GM11168 (cell line): ENCODE data around the gene GTF2E1.
"Not testable (repeated sequence)": the region's sequence is repeated elsewhere in the genome, so short reads cannot be mapped to it uniquely, and the experiment has no call there.

Source experiments
- in situ Hi-C: fragments of 300-500 bp; cut with MboI; formaldehyde crosslinking; loops from one replicate; pipeline ENCODE4 v1.12.0; 2022; ENCODE audit warnings: low sequenced_read_pairs; ENCODE audit not compliant: unreplicated experiment

The GTF2E1 gene

DNA sequence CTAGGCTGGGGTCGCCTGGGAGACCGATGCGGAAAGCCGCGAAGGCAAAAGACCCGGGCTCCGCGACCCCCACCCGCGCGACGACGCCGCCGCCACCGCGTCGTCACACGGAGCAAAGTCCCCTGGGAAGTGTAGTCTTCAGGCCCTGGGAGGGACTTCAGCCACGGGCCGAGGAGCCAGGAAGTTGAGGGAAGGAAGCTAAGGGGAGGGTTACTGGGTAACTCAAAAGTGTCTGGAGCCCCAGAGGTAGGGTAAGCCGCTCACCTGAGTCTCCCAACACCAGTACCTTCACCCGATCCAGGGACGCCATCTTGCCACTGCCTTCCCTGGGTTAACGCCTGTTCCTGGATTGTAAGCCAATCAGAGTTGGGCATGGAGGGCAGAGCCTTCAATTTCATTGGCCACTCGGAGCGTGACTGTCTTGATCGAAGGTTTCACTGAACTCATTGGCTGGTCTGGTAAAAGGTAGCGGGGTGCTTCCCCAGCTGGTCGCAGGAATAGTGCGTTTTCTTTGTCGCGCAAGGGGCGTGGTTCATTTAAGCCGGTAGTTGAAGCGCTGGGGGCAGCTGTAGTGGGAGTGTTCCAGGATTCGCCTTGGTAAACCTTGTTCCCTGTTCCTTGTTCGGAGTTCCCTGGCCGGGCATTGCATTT is at the start of gene GTF2E1, which contains the start of gene RABL3:
Gene GTF2E1 (plus strand): TSS at position 547 of the 651 bp plus-strand sequence. CDS start 7,809 bp downstream, outside the sequence.
Gene RABL3 (minus strand): TSS at position 319 of the 651 bp plus-strand sequence. CDS start 9 bp downstream, at position 310.
- in situ Hi-C loops: loop anchor here (5.0 kb wide), 1 partner anchor 50 kb away; no protein-coding TSS in a partner anchor

DNA sequence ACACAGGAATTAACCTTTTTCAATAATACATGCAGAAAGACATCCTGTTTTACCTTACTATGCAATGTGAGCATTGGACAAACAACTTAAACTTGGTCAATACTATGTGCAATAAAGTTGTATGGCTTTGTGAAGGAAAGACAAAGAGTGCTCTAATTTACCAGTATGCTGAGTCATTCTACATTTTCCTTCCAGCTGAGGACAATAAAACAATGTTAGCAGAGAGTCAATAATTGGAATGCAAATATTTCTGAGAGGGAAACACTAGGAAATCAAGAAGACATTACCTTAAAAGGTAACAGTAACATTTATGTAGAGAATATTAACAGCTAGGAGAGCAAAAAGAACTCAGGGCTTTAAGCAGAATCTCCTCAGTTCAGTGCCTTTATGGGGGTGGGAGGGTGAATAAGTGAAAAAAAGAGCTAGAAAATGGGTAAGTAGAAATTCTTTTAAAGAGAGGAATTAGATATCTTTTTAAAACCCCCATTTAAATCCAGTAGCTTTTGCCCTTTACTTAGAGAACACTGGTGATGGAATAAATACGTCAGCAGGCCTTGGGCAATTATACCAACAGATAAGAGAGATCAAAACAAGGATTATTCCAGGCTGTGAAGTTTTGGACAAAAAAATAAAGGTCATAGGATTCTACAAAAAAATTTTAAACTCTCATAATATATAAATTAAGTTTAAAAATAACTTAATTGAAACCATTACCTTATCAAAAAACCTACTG is 48.9 kb upstream of the GTF2E1 start:
- in situ Hi-C loops: no loop called here

DNA sequence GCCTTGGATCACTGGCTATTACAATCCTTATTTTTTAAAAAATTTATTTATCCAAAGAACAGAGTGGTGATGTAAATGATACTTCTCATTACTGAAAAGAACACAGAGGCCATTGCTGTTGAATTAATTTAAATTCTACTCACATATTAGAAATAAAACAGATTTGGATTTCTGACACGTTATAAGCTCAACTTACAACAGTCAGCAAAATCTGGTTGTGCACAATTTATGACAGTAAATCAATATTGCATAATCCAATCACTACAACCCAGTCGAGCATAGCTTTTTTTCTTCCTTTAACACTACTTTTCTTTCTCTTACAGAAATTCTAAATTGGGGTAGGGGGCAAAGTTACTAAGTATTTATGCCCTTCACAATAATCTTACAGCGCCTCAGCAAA is 43.2 kb upstream of the GTF2E1 start:
- in situ Hi-C loops: no loop called here

DNA sequence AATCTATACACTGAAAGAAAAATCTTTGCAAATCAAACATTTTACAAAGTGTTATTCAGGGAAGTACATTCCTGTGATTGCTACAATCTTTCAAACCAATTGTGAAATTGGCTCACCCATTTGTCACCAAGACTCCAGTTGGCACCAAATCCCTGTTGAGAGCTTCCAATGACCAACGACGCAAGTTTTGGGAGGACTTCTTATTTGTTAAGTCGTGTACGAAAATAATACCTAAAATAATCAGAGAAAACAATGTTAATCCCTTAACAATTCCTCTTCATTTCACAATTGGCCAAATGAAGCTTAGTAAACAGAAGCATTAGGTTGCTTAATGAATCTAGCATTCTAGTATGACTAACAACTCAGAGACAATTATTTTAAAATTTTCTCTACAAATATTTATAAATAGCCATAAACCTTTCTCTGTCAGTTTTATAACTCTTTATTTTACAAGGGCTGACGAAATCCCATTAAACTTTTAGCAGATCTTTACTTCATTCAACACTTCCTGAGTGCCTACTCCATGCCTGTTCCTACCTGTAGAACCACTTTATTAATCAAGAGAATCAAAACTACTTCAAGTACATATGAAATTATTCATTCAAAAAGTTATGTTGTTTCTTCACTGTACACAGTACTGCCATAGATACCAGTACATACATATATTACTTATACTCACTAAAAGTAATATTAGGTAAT is 36.5 kb upstream of the GTF2E1 start:
- in situ Hi-C loops: loop anchor here (5.0 kb wide), 1 partner anchor 44 kb away; no protein-coding TSS in a partner anchor

DNA sequence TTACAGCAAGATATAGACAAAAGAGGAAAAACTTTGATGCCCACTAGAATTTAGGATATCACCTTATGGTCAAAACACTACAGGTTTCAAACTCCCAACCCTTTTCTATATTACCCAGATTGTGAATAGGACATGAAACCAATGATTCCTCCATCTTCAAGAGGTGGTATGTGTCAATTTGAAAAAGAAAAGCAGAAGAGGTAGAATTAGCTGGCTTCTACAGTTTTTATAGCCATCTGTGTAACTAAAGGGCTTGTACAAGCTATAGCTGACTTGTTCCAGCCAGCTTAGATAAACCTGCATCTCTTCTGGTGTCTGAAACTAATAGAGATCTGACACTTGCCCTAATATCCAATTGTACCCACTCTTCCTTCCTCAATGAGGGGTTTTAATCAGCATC is 35.6 kb upstream of the GTF2E1 start:
- in situ Hi-C loops: loop anchor here (5.0 kb wide), 1 partner anchor 45 kb away; no protein-coding TSS in a partner anchor

DNA sequence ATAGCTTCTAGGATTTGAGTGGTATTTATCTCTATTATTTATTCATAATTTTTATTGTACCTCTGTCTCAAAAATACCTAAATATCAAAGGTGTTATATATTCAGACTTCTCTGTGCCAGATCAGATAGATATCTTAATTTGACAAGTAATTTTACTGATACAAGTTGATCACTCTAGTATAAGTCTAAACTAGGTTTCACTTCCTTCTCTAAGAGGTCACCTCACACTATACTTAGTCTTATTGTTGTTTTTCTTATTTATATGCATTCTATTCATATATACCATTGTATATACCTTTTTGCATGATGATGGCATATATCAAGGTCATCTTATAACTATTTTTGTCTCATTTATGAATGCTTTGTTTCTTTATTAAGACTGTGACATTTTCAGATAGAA is 34.1 kb upstream of the GTF2E1 start:
- in situ Hi-C loops: loop anchor here (5.0 kb wide), 1 partner anchor 46 kb away; no protein-coding TSS in a partner anchor

DNA sequence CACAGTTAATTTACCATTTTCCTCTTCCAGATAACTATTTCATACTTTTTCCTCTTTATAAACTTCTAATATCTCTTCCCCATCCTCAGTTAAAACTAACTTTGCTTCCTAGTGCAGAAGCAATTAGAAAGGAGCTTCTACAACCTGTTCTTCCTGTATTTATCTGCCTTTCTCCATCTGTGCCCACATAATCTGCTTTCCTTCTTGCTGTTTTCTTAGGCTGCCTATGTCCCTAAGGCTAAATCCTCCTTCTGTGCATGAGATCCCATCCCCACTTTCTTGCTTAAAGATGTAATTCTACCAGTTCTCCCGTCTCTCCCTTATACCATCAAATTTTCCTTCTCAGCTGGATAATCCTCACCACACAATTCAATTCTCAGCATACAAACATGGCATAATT is 32.2 kb upstream of the GTF2E1 start:
- in situ Hi-C loops: no loop called here

DNA sequence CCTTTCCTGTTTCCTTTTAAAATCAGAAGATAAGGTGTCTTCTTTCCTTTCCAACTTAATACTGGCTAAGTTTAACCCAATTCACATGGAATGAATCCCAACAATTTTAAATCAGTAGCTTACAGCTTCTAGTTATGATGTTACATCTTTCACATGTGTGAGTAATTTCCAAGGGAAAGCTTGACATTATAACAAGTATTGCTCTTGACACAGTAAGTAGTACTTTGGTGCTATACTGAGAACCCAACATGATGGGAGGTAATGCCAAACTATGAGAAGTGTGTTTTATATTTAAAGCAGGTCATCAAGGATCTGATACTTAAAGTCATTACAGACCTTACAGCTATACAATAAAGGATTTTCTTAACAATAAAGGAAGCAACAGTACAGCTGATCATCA is 29.3 kb upstream of the GTF2E1 start:
- in situ Hi-C loops: no loop called here

DNA sequence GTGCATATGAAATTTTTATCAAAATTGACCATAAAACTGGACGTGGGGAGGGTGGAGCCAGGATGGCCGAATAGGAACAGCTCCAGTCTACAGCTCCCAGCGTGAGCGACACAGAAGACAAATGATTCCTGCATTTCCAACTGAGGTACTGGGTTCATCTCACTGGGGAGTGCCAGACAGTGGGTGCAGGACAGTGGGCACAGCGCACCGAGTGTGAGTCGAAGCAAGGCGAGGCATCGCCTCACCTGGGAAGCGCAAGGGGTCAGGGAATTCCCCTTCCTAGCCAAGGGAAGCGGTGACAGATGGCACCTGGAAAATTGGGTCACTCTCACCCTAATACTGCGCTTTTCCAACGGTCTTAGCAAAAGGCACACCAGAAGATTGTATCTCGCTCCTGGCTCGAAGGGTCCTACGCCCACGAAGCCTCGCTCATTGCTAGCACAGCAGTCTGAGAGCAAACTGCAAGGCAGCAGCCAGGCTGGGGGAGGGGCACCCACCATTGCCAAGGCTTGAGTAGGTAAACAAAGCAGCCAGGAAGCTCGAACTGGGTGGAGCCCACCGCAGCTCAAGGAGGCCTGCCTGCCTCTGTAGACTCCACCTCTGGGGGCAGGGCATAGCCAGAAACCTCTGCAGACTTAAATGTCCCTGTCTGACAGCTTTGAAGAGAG is 23.2 kb upstream of the GTF2E1 start:
- in situ Hi-C loops: not testable (repeated sequence)

DNA sequence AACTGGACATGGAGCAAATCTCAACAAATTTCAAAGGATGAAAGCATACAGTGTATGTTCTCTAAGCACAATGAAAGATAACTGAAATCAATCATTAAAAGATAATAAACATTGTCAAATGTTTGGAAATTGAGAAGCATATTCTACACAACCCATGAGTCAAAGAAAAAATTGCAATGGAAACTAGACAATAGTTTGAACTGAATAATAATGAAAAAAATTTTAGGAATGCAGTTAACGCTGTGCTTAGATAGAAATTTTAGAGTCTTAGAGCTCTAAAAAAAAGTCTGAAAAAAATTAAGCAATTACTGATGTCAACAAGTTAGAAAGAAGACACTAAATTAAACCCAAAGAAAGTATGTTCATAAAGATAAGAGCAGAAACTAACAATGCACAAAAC is 15.8 kb upstream of the GTF2E1 start:
- in situ Hi-C loops: no loop called here

DNA sequence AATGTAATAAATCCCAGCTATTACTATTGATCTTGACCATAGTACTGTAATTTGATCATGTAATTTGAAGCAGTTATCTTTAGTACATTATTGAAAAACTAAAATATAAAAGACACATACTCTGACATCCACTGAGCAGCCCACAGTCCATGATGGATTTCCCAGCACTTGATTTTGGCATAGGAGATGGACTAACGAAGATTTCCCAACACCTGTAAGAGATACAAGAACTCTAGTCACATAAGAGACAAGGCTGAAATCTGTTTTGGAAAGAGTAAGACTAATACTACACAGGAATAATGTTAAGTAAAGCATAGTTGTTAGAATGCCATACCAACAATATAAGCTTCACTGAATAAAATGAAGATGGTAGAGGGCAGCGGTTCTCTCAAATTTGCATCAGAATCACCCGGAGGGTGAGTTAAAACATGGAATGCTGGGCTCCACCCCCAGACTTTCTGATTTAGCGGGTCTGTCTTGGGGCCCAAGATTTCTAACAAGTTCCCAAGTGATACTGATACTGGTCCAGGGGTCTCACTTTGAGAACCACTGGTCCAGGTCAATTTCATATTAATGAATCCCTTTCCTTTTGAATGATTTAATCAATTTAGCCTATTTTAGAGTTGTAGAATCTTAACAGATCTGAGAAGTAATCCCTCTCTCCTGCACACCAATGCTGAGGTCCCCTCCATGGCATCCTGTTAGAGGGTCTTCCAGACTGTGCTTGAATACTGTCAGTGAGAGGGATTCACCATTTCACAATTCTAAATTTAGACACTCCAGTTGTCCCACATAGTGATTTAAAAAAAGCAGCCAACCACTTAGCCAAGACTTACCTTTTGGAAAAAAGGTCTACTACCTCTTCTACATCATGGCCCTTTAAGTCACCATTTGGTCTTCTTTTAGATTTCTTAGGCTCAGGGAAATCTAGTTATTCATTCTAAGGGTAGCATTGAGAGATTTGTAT is 11.7 kb upstream of the GTF2E1 start:
- in situ Hi-C loops: no loop called here

DNA sequence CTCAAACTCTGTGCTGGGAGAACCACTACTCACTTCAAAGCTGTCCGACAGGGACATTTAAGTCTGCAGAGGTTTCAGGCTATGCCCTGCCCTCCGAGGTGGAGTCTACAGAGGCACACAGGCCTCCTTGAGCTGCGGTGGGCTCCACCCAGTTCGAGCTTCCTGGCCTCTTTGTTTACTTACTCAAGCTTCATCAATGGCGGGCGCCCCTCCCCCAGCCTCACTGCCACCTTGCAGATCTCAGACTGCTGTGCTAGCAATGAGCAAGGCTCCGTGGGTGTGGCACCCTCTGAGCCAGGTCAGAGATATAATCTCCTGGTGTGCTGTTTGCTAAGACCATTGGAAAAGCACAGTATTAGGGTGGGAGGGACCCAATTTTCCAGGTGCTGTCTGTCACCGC is 4.5 kb upstream of the GTF2E1 start:
- in situ Hi-C loops: not testable (repeated sequence)

DNA sequence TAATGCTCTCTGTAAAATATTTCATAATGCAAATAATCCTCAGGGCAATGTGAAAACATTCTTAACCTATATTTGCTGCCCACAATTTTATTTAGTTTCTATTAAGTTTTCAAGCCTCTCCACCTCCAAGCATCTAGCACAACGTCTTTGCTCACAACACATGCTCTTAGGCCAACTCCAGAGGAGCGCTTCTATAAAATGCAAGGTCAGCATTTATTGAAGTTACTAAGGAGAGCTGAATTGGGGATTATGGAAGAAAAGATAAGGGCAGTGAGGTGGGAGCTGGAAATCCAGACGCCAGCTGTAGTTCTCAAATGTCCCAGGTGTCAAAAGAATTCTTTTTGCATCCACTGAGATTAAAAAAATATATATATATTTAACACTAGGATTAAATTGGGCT is 1.2 kb upstream of the GTF2E1 start:
- in situ Hi-C loops: loop anchor here (5.0 kb wide), 1 partner anchor 51 kb away; no protein-coding TSS in a partner anchor

DNA sequence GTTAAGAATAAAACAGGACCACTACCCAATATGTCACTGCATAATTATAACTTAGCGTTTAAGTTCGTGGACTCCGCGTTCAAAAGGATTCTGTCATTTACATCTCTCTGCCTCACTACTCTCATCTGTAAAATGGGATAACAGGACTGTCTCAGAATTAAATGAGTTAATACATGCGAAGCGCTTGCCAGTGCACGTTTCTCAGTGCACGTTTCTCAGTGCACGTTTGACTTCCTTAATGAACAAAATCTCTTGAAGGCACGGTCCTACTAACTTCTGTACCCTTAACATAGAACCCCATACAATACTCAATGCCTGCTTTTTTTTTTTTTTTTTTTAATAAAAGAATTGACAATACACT is 727 bp upstream of the GTF2E1 start:
- in situ Hi-C loops: loop anchor here (5.0 kb wide), 1 partner anchor 50 kb away; no protein-coding TSS in a partner anchor

DNA sequence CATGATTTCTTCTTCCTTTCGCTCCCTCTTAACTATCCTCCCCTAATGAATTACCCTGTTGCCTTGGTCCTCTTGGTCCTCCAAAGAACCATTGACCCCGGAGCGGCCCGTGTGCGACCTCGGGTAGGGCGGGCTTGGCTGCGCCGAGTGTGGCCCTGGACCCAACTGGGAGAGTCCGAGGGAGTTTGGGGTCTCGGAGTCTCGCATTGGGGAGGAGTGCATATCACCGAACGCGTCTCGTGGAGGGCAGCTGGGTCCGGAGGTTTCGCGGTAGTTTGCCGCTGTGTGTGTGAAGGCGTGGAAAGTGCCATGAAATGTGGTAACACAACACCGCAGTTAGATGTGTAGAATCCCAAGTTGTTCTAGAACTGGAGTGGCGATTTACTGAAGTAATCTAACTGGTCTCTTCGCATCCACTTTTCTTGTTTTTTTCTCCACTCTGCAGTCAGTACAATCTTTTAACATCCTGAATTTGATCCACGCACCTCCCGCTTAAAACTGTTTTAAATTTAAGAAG is 363 bp downstream of the GTF2E1 start:
- in situ Hi-C loops: loop anchor here (5.0 kb wide), 1 partner anchor 49 kb away; no protein-coding TSS in a partner anchor

DNA sequence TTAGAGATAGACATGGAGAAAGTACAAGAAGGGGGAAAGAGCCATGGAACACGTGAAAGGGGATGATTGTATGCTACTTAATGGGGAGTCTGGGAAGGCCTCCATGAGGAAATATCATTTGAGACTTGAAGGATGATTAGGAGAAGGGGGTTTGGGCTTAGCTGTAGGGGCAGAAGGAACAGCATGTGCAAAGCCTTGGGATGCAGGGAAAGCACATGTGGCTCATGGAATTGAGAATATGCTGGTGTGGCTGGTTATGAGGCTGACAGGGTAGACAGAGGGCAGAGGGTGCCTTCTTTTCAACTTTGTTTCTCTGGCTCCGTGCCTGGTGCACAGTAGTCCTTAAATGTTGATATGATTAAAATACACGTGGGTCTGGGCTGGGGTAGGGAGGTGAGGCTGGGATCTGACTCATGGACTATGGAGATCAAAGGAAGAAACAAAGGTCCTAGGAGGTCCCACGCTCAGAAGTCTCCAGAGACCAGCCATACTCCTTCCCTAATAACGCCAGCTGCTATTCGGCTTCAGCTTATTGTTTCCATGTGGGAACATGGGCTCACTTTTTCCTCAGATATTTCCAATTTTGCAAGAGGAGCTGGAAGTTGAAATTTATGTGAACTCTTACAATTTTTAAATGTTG is 1.1 kb downstream of the GTF2E1 start:
- in situ Hi-C loops: loop anchor here (5.0 kb wide), 1 partner anchor 49 kb away; no protein-coding TSS in a partner anchor

DNA sequence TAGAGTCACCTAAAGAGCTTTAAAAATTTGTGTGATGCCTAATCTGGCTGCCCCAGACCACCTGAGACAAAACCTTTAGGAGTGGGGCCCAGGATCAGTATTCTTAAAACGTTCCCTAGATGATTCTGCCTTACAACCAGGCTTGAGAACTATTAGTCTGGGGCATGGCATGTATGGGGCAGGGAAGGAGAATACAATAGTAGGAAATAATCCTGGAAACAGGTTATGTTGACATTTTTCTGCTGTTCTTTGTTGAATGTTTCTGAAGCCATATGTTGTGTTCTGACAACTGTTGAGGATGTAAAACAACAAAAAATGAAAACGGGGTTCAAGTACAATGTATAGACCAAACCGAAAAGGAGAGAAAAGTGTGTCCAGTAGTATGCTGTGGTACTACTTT is 2.9 kb downstream of the GTF2E1 start:
- in situ Hi-C loops: no loop called here

DNA sequence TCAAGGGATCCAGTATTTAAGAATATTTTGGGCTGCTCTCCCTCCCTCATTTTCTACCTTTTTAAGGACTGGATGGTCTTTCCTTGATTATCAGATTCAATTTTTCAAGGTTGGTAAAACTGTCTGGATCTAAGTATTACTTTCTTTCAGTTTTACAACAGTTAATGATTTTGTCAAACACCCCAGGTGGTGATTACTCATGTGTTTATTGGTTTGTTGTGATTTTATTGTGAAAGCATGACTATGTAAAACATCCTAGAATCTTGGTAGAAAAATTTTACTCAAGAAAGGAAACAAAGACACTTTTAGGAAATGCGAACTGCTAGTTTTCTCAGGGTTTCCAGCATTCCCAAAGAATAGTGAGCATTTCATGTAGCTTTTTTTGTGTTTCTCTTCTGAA is 7.3 kb downstream of the GTF2E1 start:
- in situ Hi-C loops: no loop called here
